ENCODE data around the gene TNFRSF12A. TPM values are rescaled to one million over a fixed set of nuclear protein-coding genes. Genes with fewer than 3 reads are reported as not detected.
A peak's percentile ranks its signal among the peaks of the same experiment; 100 is the strongest.

Gene TNFRSF12A
- total and polyA plus RNA-seq, 9 of the 15 experiments (the other 6 are each of a cell fraction or from before 2014, with no cell fraction given): 0.41 to 61.8 (median 26.5) TPM

- Histone ChIP-seq H3K9me3 (replicated peaks; ENCODE audit: control insufficient read depth, insufficient read depth, low read depth, low read length) (no peaks in the 10 kb centered on the region), H3K9ac (ENCODE audit: insufficient read depth in 1 of 2, low read depth in 2 of 2, low read length in 2 of 2) (peak overlapping the region; percentile 88 to 94), H3K4me1 (replicated peaks in 1 of 2; ENCODE audit: control insufficient read depth in 2 of 2, insufficient read depth in 2 of 2, low read length in 2 of 2) (peaks cover 36 to 92% of the 10 kb centered on the region in 2 experiments), H3K9me1 (ENCODE audit: control insufficient read depth, insufficient read depth, low read length) (peaks cover 2% of the 10 kb centered on the region), H2AFZ (ENCODE audit: low read depth, low read length) (peak overlapping the region; percentile 46; the same call in 1 of the 2 replicates), H3K27me3 (ENCODE audit: control insufficient read depth in 2 of 2, insufficient read depth in 2 of 2, low read length in 2 of 2) (no peaks in the 10 kb centered on the region), H3K36me3 (ENCODE audit: control insufficient read depth, insufficient read depth, low read length) (peaks cover 22% of the 10 kb centered on the region; the same call in 2 of the 3 replicates), H3K27ac (ENCODE audit: extremely low read depth, low read depth, low read length) (peak overlapping the region; percentile 90), H3K79me2 (ENCODE audit: control insufficient read depth, insufficient read depth, low read length) (peaks cover 42% of the 10 kb centered on the region), H4K20me1 (replicated peaks; ENCODE audit: control insufficient read depth, insufficient read depth, low read length) (peaks cover 28% of the 10 kb centered on the region), H3K4me2 (ENCODE audit: insufficient read depth, low read length) (peak overlapping the region; percentile 83), H3K4me3 (peak overlapping the region; percentile 82)
- DNase-seq (ENCODE audit: extremely low read depth in 1 of 4, low spot score in 3 of 4) (peak; percentile 76 to 78 (median 78)), FAIRE-seq (no peak), ATAC-seq (peak; percentile 32)
- POLR2A ChIA-PET: interaction anchor here (0.8 to 3.3 kb wide), 7 partner anchors 10 to 54 kb away, joined by 3 to 29 read pairs (median 6); no protein-coding TSS in a partner anchor
- CTCF ChIA-PET (ENCODE audit: low intra/inter-chr PET ratio): no interaction called here
- in situ Hi-C loops (cut with MboI) (no loop called here), intact Hi-C loops (cut with micrococcal nuclease) (loop anchor here (1.0 to 10.0 kb wide), 2 partner anchors 13 to 56 kb away; partner anchors contain the start of genes KREMEN2 and PAQR4)
- WGBS (ENCODE audit: insufficient coverage, low coverage, missing lambda C conversion rate): 1% methylated on average over 36 of the region's 57 CpGs
- TSS peak; percentile 59 for BruUV-seq (replicated peaks)
- TF ChIP-seq ZC3H11A (IDR thresholded peaks at IDR 0.05; ENCODE audit: low read depth, low read length) (no peak), SRSF3 (IDR thresholded peaks at IDR 0.05; ENCODE audit: insufficient read depth, low read length) (no peak), MXD1 (CRISPR knock-in tag; IDR thresholded peaks at IDR 0.05; ENCODE audit: borderline replicate concordance, poor library complexity, severe bottlenecking) (no peak), ZNF586 (CRISPR knock-in tag; conservative IDR thresholded peaks at IDR 0.05) (no peak), RBM14 (IDR thresholded peaks at IDR 0.05; ENCODE audit: borderline replicate concordance, insufficient read depth, low read depth, low read length) (no peak), NCOA2 (IDR thresholded peaks at IDR 0.05; ENCODE audit: partially characterized antibody in 2 of 2) (no peak), ZNF280A (IDR thresholded peaks at IDR 0.05; ENCODE audit: low read depth, partially characterized antibody) (no peak), GABPB2 (CRISPR knock-in tag; conservative IDR thresholded peaks at IDR 0.05) (no peak), KDM4B (IDR thresholded peaks at IDR 0.05; ENCODE audit: borderline replicate concordance in 2 of 2, low read depth in 1 of 2) (no peak), NFIC (IDR thresholded peaks at IDR 0.05) (peak; percentile 89), THRA (IDR thresholded peaks at IDR 0.05) (no peak), ZNF444 (CRISPR knock-in tag; IDR thresholded peaks at IDR 0.05) (no peak), SUPT5H (IDR thresholded peaks at IDR 0.05) (peak; percentile 62), MAFK (IDR thresholded peaks at IDR 0.05; ENCODE audit: low read length) (no peak), RBFOX2 (IDR thresholded peaks at IDR 0.05; ENCODE audit: low read depth, low read length) (no peak), TRIM25 (IDR thresholded peaks at IDR 0.05; ENCODE audit: borderline replicate concordance) (no peak)
Measured at GRCh38 chr16:3020604-3021448, 658 bp downstream of the TNFRSF12A start.

Measured in K562 (cell line).